Esophagus mucosa (tissue), 1 donor: ENCODE measurements around the gene ADAMTS13. TPM values are rescaled to one million over a fixed set of nuclear protein-coding genes. Genes with fewer than 3 reads are reported as not detected.

Source experiments
- ATAC-seq: fragments of 200-7000 bp; cut with Tn5 transposase; one replicate; pipeline ENCODE4 v1.9.1; 2020
- total RNA-seq: library from RNA; stranded (reverse); gene quantifications from one replicate; pipeline ENCODE4 v1.2.4, GENCODE V29; 2023
- donor health status: DM: yes; HTN: yes; CAD: no.

ADAMTS13 gene
- total RNA-seq, 1 donor from 2014 or later, result 0.92 TPM

GRCh38 chr9:133490865-133491655, 68.9 kb downstream of the ADAMTS13 start:
- no peak for ATAC-seq

GRCh38 chr9:133491656-133491925, 69.4 kb downstream of the ADAMTS13 start:
- ATAC-seq, result no peak

GRCh38 chr9:133492061-133493021, 70.2 kb downstream of the ADAMTS13 start:
- ATAC-seq, result no peak

- no peak for ATAC-seq
Observed at GRCh38 chr9:133493428-133493827, 71.3 kb downstream of the ADAMTS13 start.

- ATAC-seq, result no peak
Observed at GRCh38 chr9:133493845-133494540, 71.8 kb downstream of the ADAMTS13 start.

GRCh38 chr9:133494636-133495326, 72.6 kb downstream of the ADAMTS13 start:
- ATAC-seq, result no peak

GRCh38 chr9:133495327-133496293, 73.4 kb downstream of the ADAMTS13 start:
- ATAC-seq, result no peak

- no peak for ATAC-seq
Observed at GRCh38 chr9:133496861-133497842, 75.0 kb downstream of the ADAMTS13 start.

GRCh38 chr9:133499132-133499891, 77.1 kb downstream of the ADAMTS13 start:
- ATAC-seq, result peak; percentile 34

- ATAC-seq, result no peak
Observed at GRCh38 chr9:133499892-133500270, 77.7 kb downstream of the ADAMTS13 start.

GRCh38 chr9:133502112-133502511, 79.9 kb downstream of the ADAMTS13 start:
- no peak for ATAC-seq

- ATAC-seq, result no peak
Observed at GRCh38 chr9:133505186-133505830, 83.1 kb downstream of the ADAMTS13 start.

GRCh38 chr9:133505901-133506652, 83.9 kb downstream of the ADAMTS13 start:
- ATAC-seq, result peak; percentile 24

GRCh38 chr9:133506653-133507038, 84.5 kb downstream of the ADAMTS13 start:
- peak; percentile 30 for ATAC-seq

- no peak for ATAC-seq
Observed at GRCh38 chr9:133507246-133507965, 85.2 kb downstream of the ADAMTS13 start.

GRCh38 chr9:133508046-133508445, 85.9 kb downstream of the ADAMTS13 start:
- no peak for ATAC-seq
